ENCODE data around the gene ECSIT.
"Not testable (repeated sequence)": the region's sequence is repeated elsewhere in the genome, so short reads cannot be mapped to it uniquely, and the experiment has no call there.

ECSIT gene

DNA sequence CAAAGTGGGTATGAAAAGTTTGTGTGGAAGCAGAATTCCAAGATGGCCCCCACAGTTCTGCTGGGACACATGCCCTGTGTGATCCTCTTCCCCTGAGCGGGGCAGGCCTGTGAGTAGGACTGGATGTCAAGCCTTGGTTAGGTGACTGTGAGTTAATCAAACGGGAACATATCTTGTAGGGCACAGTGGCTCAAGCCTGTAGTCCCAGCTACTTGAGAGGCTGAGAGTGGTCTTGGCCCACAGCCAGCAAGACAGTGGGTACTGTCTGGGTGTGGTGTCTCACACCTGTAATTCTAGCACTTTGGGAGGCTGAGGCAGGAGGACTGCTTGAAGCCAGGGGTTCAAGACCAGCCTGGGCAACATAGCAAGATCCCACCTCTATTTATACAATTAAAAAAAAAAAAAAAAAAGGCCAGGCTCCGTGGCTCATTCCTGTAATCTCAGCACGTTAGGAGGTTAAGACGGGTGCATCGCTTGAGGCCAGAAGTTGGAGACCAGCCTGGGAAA, 29.7 kb downstream of the ECSIT start:
- no peak for DNase-seq

DNA sequence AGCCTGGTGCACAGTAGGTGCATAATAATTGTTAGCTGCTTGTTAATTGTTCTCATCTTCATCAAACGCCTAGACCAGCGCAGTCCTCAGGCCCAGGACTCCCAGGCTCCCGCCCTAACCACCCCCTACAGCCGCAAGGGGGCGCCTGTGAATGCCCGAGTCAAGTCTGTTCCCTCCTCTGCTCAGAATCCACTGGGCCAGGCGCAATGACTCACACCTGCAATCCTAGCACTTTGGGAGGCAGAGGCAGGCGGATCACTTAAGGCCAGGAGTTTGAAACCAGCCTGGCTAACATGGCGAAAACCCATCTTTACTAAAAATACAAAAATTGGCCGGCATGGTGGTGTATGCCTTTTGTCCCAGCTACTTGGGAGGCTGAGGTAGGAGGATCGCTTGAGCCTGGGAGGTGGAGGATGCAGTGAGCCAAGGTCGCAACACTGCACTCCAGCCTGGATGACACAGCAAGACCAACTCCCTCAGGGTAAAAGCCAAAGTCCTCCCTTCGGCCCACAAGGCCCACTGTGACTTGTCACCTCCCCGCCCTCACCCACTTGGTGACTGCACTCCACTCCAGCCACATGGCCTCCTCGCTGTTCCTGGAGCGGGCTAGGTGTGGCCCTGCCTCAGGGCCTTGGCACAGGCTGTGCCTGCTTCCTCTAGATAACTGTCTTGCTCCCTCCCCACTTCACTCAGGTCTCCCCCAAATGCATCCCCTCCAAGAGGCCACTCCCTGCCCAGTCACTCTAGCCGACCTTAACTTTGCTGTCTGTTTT, 32.4 kb downstream of the ECSIT start:
- DNase-seq, result peak; percentile 39

DNA sequence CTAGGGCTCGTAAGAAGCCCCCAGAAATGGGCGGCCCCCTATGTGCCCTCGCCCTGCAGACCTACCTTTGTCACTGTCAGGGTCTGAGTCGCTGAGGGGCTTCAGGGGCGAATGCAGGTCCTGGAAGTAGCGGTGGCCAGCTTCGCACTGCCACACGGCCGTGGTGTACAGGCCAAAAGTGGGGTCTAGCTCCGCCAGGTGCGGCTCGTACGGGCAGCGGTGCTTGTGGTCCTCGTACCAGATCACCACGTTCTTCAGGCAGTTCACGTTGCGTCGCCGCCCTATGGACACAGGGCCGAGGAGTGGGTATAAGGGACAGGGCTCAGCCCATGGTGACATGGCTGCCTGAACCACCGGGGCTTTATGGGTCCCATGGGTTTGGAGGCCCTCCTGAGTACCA, 33.0 kb downstream of the ECSIT start:
- no peak for DNase-seq

DNA sequence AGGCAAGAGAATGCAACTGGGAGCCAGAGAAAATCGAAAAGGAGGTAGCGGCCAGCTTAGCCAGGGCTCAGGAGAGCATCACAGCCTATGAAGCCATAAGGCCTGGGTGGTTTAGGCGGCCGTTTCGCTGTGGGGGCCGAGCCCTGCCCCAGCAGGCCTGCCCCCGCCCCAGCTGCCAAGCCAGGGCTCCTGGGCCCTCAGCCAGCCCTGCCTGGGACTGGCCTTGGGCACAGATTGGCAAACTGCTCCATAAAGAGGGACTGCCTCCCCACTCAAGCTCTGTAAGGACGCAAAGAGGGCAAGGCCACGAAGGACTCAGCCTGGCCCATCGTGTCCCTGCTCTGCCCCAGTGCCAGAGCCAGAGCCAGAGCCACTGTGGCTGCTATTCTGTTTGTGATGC, 33.5 kb downstream of the ECSIT start:
- no peak for DNase-seq

DNA sequence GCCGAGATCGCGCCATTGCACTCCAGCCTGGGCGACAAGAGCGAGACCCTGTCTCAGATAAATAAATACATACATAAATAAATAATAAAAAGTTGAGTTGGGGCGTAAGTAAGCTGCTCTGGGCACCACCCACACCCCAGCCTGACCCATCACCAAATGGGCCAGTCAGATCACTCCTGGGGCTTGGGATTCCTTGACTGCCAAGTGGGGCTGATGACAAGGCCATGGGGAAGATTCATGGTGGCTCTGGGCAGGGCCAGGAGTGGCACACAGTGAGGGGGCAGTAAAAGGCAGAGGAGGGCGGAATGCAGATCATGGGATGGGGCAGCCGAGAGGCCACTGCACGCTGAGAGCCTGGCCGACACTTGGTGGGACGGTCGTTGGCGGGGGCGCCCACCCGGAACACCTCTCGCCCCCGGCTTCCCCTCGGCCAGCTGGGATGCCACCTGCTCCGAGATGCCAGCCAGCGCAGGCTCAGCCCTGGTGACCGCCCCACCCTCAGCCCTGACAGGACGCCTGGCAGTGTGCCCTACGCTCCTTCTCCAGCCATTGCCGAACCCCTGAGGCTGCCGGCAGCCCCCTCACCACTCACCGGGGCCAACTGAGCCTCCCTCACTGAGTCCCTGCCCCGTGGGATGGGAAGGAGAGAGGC, 34.2 kb downstream of the ECSIT start:
- DNase-seq, result peak; percentile 9

DNA sequence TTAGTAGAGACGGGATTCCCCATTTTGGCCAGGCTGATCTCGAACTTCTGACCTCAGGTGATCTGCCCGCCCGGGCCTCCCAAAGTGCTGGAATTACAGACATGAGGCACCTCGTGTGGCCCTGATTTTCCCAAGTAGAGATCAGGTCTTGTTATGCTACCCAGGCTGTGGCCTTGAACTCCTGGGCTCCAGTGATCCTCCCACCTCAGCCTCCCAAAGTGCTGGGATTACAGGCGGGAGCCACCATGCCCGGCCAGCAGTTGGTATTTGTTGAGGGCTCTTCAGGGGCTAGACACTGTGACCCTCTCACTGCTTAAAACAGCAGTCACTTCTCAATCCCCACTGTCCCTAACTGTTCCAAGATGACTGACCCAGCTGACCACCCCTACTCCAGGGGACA, 39.6 kb downstream of the ECSIT start:
- no peak for DNase-seq

DNA sequence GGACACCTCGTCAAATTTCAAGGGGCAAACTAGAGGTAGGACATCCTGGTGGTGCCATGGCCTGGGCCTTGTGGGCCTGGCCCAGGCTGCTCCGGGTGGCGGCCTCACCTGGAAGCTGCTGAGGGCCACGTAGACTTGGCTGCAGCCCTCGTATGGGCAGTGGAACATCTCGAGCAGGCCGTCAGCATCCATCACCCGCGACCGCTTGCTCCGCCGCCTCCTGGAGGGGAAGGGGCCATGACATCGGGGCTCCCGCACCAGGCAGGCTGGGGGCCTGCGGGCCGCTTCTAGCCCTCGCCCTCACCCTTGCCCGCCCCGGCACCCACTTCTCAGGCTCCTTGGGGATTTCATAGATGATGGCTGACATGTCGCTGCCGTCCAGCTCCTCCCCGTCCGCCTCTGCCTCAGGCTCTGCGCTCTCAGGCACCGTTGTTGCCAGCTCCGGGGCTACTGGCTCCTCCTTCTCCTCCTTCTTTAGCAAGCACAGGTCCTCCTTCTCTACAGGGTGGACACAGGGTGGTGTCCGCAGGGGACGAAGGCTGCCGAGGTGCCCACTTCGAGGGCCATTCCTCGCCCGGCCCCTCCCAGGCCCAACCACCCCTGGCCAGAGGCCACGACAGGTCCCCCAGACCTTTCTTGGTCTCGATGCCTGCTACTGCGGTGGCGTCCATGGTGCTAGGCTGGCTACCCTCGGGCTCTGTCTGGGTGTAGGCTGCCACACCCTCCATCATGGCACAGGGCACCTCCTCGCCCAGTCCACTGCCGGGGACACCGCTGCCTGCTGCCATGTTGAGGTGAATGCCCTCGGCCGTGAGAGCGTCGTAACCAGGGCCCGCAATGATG, 42.1 kb downstream of the ECSIT start:
- no peak for DNase-seq

DNA sequence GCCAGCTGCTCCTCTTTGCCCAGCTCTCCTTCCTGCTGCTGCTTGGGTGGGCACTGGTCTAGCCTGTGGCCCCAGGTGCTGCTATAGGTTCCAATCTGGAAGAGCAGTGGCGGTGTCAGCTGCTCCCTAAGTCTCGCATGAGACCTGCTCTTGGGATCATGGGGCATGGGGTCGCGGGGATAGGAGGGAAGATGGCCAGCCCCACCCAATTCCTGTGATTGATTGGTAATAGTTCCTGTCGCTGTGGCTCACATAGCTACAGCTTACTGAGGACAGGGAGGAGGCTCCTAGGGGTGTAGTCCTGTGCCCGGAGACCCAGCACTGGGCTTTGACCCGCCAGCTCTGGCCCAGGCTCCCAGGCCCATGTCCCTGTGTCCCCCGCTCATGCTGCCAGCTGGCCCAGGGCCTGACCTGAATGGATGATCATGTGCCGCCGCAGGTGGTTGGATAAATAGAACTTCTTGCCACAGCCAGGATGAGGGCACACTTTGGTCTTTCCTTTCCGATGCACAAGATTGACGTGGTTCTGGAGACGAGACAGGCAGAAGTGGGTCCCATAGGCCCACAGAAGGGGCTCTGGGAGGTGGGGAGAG, 43.6 kb downstream of the ECSIT start:
- DNase-seq, result no peak

DNA sequence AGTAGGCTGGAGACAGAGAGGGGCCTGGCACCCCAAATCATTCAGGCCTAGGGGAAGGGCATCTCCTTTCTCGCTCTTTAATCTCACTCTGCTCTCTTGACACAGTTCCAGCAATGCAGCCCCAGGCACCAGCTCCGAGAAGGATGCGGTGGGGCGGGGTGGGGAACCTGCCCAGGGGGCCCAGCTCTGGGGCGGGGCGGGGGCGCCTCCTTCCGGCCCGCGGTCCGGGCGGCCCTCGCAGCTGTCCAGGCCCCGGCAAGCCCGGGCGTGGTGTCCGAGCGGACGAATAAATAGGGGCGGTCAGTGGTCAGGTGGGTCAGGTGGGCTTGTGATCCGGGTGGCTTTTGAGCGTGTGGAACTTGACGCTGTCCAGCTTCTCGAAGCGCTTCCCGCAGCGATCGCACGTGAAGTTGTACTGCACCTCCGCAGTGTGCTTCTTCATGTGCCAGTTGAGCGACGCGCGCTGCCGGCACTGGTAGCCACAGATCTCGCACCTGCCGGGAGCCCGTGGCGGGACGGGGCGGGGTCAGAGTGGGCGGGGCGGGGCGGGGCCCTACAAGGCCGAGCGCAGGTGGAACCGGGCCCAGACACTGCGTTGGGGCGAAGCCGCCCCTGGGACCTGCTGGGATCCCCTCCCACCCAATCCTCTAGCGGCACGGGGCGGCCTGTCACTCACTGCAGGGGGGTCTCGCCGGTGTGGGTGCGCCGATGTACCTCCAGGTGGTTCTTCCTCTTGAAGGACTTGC, 45.4 kb downstream of the ECSIT start:
- DNase-seq, result no peak

DNA sequence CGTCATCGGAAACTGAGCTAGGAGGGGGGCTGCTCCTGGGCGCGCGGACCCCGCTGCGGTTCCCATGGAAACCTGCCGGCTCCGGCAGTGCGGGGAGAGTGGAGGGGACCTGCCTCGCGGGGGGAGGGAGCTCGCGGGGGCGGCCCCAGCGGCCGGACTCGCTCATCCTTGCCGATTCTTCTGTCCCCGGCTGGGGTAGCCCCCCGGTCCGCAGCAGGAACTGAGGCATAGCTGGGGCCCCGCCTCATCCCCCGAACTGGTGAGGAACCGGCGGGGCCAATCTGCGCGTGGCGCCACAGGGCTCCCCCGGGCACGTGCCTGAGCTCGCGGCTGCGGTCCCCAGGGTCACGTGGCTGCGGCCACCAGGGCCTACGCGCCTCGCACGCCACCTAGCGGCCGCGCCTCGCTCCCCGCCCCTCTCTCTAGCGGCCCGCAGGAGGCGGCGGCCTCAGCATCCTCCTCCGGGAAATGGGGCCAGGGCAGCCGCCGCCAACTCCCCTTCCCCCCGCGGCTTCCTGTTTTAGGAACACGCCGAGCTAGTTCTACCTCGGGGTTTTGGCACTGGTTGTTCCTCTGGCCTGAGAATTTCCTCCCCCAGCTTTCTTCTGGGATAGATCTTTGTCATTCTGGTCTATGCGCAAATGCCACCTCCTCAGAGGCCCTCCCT, 46.4 kb downstream of the ECSIT start:
- DNase-seq, result peak; percentile 40

DNA sequence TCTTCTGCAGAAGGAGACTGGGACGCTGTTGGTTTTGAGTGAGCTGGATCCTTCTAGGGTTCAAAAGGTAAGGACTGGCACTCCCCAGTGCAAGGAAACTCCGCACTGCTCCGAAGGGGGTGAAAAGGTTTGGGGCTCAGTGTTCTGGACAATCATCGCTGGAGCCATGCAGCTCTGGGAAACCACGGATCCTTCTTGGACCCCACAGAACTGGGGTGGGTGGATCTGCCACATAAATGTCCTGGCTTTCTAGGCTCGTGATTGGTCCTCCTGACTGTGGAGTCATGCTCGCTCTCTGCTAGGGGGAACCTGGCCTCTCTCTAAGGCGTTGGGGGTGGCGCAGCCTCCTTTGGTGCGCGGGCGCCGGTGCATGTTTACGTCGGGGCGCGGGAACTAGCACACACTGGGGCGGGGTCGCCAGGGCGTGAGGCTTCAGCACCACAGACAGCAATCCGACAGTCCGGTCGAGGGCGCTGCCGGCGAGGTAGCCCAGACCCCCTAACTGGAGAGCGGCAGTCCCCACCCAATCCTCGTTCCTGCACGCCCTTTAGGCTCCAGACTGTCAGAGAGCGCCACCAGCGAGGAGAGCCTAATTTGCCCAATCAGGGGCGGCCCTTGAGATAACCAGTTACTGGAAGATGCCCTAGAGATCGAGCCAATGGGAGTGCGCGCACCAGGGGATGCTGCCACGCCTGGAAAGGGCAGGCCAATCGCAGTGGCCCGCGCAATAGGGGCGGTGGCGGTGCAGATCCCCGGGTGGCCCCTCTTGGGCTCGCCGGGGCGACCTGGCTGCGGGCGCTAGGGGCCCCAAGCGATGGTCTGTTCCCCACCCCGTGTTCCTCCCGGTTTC, 47.2 kb downstream of the ECSIT start:
- peak; percentile 95 for DNase-seq

DNA sequence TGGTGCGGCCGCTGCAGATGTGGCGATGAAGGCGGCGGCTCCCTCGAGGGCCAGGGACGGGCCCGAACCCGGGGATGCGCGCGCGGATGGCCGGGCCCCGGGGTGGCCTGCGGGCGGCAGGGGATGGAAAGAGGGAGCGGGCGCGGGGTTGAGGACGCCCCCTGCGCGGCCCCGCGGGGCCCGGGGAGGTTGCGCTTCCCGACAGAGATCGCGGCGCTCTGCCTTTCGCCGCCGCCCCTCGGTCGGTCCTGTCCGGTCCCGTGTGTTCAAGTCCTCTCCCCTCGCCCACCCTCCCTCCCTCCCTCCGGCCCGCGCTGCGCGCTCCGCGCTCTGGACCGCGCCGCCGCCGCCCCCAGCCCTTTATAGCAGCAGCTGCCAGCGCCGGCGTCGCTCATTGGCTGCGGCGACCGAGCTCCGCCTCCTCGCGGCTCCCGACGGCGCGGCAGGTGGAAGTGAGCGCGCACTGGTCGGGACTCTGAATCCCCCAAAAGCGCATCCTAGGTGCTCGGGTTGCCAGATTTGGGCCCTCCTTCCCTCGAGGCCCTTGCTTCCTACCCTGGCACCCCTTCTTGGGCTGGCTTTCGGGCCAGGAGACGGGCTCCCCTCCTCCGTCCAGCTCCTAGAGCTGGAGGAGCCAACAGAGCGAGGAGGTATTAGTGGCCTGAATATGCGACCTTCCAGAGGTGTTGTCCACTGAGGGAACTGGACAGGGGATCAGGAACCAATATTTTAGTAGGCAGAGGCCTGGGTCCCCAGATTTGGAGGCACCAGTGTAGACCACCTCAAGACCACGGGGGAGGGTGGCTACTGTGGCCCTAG, 48.0 kb downstream of the ECSIT start, which contains the start of gene ELAVL3:
ELAVL3 (minus strand) TSS at position 332 of the 819 bp plus-strand sequence. CDS start 438 bp downstream, outside the sequence.
- DNase-seq, result no peak

DNA sequence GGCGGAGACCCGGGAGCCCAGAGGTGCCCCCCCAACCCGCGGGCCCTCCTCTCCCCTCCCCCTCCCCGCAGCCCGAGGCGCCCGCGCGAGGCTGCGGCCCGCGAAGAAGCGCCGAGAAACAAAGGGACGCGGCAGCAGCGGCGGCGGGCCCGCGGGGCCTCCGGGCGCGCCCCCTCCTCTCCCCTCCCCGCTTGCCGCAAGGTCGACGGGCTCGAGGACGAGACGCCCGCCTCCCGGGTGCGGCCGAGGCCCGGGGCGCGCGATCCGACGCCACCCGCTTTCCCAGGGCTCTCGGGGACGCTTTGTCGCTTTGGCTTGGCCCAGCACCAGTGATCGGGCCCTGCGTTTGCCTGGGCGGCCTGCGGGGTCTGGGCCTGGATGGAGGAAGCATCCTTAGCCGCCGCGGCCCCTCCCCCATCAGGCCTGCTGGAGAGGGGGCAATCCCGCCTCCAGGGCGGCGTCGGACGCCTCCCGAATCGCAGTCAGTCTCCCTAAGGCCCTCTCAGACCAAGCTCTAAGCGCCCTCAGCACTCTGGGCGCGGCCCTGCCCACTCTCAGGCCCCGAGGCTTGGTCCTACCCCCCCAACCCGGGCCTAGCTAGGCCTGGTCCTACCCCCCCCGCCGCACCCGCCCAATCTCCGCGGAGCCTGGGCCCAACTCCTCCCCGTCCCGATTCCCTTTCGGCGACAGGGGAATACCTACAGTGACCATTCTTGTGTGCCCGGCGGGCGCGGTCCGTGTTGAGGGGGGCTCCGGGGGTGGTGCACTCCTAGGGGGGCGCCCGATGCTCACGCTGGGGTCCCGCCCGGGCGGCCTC, 48.8 kb downstream of the ECSIT start:
- DNase-seq, result peak; percentile 2

DNA sequence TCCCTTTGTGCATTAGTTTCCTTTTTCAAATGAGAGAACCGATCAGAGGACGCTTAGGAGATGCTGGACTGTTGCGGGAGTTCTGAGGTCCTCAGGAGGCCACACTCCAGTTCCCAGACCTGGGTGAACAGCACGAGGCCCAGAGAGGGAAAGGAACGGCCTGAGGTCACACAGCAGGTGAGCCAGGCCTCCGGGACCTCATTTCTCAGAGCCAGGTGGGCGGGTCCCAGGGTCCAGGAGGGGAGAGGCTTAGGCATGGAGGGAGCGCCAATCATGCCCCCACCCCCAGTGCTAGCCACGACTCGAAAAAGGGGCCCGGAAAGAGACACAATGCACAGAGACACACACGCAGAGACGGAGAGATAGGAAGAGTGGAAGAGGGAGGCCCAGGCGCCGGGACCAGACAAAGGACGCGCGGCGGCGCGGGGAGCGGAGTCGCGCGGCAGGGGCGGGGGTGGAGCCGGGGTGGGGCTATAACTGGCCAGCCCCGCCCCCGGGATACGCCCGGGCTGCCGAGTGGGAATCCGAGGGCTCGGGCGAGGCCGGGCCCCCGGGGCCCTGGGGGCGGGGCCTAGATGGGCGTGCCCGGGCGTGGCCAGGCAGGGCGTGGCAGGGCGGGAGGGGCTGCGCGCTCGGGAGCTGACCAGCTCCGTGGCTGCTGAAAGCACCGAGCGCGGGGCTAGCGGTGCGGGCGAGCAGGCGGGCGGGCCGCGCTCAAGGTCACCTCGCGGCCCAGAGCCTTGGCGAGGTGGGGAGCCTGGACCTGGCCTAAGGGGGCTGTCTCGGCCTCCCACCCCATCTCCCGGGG, 49.6 kb downstream of the ECSIT start:
- DNase-seq, result no peak

DNA sequence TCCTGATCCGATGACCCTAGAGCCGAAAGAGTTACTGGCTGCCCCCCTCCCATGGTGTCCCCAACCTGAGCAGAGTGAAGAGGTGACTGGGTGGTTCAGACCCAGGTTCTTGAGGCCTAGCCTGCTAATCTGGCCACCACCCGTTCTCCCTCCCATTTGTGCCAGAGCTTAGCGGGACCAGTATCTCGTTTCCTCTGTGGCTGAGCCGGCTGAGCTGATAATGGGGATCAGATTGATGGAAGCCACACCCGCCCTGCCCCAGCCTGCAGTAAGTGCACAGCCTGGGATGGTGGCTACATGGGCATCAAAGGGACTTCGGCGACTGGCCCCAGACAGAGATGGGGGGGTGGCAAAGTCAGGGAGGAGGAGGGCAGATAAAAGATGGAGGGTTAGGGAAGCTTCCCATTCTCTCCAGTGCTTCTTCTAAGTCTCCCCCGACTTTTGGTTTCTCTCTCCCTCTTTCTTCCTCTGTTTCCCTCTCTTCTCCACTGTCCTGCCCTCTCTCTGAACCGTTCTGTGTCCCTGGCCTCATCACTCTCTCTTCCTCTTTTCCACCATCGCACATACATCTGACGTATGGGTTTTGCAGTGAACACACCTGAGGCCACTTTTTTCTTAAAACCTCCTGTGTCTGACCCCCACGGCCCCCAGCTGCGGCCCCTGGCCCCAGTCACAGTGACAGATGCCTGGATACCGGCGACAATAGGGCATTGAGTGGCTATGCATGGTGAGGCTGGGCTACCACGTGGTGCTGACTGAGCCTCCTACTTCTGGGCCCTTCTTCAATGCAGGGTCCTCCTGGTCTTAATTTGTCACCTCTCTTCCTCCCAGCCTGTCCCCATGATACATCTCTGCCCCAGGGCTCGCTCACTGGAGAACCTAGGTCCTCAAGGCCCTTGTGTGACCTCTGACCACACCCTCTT, 50.5 kb downstream of the ECSIT start:
- DNase-seq, result no peak

DNA sequence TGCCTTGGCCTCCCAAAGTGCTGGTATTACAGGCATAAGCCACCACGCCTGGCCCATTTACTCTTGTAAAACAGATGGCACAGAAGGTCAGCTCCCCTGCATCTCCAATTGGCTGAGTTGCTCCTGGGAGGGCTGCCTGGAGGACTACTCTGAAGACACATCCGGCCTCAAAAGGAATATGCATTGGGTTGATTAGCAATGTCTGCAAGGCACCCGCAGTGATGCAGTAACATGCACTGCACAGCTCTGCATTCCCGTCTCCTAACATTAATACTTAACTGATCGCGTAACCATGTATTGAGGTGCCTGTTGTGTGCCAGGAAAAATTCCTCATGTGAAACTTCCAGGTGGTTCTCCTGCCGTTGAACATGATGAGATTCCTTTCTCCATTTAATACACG, 53.1 kb downstream of the ECSIT start:
- DNase-seq, result no peak

DNA sequence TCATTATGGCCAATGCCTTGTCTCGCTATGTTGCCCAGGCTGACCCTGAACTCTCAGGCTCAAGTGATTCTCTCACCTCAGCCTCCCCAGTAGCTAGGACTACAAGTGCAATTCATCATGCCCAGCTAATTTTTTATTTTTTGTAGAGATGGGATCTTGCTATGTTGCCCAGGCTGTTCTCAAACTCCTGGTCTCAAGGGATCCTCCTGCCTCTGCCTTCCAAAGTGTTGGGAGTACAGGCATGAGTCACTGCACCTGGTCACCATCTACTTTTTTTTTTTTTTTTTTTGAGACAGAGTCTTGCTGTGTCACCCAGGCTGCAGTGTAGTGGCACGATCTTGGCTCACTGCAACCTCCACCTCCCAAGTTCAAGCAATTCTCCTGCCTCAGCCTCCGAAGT, 53.6 kb downstream of the ECSIT start:
- DNase-seq, result not testable (repeated sequence)

Data from NCI-H1694 (cell line).